GM11168 (cell line): ENCODE results near the gene NGRN.

Source experiments
- in situ Hi-C: fragments of 300-500 bp; cut with MboI; formaldehyde crosslinking; loops from one replicate; pipeline ENCODE4 v1.12.0; 2022; ENCODE audit warnings: low sequenced_read_pairs; ENCODE audit not compliant: unreplicated experiment

Gene NGRN

DNA sequence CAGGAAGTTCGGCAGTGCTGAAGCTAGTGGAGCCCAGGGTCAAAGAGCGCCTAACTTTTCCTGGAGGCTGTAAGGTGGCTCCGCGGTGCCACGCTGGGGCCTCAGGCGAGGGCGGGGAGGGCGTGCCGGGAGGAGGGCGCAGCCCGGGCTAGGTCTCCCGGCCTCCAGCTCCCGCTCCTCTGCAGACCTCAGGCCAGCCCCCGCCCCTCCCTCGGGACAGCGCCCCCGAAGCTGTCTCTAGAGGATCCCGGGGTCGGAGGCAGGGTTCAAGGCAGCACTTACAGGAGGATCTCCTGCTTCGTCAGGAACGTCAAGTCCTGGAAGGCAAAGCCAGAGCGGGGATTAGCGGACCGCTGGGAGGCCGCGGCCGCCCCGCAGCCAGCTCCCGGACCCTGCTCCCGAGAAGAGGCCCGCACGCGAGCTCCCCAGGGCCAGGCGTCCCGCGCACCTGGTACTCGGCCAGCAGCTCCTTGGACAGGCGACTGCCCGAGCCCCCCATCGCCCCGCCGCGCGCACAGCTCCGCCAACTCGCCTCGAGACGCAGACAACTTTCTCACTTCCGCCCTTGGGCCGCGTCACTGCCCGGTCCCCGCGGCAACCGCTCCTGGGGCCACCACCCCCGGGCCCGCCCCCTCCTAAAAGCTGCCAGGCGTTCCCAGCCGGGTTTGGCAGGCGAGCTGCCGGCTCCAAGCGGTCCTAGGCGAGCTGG lies 31.9 kb upstream of the NGRN start, which contains the start of gene CIB1:
Gene CIB1, minus strand, starts transcription at position 555 of the 709 bp plus-strand sequence. Its CDS starts 56 bp downstream, at position 499.
- in situ Hi-C loops = no loop called here

DNA sequence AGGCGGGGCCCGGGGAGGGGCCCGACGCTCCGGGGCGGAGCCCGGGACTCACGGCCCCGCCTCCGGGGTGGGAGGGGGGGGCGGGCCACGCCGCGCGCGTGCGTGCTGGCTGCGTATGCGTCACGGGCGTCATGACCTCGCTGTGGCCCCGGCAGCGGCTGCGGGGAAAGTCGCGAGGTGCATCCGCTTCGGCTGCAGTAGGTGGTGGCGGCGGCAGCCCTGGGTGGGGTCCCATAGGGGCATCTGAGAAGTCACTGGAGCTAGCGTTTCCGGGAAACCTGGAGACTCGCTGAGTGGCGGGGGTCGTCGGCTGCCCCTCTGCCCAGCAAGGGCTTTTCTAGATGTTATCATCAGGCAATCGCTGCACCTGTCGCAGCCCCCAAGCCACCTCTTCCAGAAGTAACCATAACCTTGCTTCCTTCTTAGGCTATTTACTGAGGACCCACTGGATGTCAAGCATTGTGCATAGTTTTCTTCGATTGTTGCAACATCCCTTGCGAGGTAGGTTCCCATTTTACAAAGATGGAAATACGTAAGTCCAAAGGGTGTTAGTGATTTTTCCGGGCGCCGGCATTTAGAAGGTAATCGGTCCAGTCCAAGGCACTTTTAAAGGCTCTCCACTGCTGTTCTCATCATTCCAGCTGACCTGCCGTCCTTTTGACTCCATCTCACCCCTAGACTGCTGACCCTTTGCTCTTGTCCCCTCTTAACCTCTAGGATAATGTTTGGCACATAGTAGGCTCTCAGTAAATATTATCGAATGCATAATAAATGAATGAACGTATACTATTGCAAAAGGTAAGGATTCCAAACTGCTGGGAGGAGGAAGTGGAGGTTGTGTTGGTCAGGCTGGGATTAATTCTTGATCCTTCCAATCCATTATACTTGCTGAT lies 31.1 kb upstream of the NGRN start, which contains the start of gene GDPGP1:
Gene GDPGP1, plus strand, starts transcription at position 114 of the 893 bp plus-strand sequence. CDS start 6,700 bp downstream, outside the sequence.
- in situ Hi-C loops = no loop called here

- in situ Hi-C loops = no loop called here
Measured at GRCh38 chr15:90239371-90239770, 26.1 kb upstream of the NGRN start.

DNA sequence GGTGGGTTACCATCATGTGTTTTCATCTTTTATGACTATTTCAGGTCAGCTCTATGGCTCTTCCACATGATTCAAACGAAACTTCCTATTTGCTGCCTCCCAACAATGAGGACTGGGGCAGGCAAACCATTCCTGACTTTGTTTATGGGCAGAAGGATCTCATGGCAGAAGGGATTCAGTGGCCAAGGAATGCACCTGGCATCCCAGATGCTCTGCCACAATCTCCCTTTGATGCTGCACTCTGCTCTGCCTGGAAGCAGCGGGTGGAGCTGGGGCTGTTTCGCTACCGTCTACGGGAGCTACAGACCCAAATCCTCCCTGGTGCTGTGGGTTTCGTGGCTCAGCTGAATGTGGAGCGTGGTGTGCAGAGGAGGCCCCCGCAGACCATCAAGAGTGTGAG lies 24.6 kb upstream of the NGRN start:
- in situ Hi-C loops = no loop called here

DNA sequence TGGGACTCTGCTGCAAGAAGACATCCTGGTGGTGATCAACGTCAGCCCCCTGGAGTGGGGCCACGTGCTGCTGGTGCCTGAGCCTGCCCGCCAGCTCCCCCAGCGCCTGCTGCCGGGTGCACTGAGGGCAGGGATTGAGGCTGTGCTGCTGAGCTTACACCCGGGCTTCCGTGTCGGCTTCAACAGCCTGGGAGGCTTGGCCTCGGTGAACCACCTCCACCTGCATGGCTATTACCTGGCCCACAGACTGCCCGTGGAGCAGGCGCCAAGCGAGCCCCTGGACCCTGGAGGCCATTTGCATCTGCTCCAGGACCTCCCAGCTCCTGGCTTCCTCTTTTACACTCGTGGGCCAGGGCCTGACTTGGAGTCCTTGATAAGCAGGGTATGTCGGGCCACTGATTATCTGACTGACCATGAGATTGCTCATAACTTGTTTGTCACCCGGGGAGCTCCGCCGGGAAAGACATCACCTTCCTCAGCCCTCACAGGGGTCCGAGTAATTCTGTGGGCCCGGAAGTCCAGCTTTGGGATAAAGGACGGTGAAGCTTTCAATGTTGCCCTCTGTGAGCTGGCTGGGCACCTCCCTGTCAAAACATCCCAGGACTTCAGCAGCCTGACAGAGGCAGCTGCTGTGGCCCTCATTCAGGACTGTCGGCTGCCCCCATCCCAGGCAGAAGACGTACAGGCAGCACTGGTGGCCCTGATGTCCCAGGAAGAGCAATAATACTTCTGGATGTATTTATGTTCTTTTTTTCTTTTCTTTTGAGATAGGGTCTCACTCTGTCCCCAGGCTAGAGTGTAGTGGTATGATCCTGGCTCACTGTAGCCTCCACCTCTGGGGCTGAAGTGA lies 23.9 kb upstream of the NGRN start:
- in situ Hi-C loops = no loop called here

- in situ Hi-C loops = no loop called here
Measured at GRCh38 chr15:90243943-90244639, 21.4 kb upstream of the NGRN start.

DNA sequence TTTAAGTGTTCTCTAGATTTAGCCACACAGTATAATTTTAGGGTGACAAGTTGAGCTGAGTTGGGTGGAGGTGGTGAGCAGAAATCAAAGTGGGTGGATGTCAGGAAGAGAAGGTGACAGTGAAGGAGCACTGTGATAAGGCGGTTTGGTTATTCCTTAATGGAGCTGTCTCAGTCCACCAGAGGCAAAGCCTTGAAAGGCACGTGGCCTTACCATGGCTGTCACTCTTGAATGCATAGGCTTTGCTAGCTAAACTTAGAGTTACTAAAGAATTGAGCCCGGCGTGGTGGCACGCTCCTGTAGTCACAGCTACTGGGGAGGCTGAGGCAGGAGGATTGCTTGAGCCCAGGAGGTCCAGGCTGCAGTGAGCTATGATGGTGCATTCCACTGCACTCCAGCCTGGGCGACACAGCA lies 16.7 kb upstream of the NGRN start:
- in situ Hi-C loops = no loop called here

DNA sequence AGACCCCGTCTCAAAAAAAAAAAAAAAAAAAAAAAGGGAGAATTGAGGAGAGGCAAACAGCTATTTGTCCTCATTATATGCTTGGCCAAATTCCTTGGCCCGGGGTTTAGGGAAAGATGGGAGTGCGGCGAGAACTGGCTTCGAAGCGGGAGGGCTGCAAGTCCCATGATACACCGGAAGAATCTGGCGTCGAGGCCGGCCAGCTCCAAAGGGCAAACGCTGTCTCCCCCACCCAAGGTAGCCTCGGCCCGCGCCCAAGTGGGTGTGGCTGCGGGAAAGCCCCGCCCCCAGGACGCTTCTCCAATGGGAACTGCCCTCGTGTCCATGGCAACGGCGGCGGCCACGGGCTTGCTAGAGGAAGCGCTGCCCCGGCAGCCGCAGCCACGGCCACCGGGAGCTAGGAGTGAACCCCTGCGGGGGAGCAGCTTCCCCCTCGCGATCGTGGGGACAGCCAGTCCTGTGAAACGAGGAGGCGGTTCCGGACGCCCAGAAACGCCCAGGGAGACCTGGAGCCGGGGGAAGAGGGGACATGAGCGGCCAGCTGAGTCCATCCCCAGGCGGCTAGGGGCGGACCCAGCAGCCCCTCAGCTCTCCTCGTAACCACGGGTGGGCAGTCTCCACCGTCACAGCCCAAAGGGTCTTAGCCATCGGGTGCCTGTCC lies 16.1 kb upstream of the NGRN start, which contains the start of gene TTLL13:
Gene TTLL13, plus strand, starts transcription at position 354 of the 661 bp plus-strand sequence. CDS start 1,075 bp downstream, outside the sequence.
- in situ Hi-C loops = no loop called here

DNA sequence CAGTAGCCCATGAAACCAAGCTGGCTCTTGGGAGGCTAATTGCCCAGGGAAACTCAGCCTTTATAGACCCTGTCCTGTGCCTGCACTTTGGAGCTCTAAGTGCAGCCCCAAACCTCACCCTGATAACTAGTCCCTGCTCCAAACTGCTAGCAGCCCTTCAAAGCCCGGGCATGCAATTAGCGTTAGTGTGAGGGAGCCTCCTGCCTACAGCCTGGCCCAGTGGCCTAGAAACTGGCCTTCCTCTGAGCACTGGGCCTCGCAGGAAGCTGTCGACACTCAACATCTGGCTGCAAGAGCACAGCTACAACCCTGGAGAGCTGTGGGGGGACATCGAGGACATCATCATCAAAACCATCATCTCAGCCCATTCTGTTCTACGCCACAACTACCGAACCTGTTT lies 7.7 kb upstream of the NGRN start:
- in situ Hi-C loops = loop anchor here (25.0 kb wide), 1 partner anchor 520 kb away; no protein-coding TSS in a partner anchor

GRCh38 chr15:90259524-90259923 lies 5.9 kb upstream of the NGRN start:
- in situ Hi-C loops = loop anchor here (25.0 kb wide), 1 partner anchor 522 kb away; no protein-coding TSS in a partner anchor

- in situ Hi-C loops = loop anchor here (25.0 kb wide), 1 partner anchor 523 kb away; no protein-coding TSS in a partner anchor
Measured at GRCh38 chr15:90260731-90261130, 4.7 kb upstream of the NGRN start.

GRCh38 chr15:90261811-90262210 lies 3.7 kb upstream of the NGRN start:
- in situ Hi-C loops = loop anchor here (25.0 kb wide), 1 partner anchor 525 kb away; no protein-coding TSS in a partner anchor

- in situ Hi-C loops = loop anchor here (25.0 kb wide), 1 partner anchor 525 kb away; no protein-coding TSS in a partner anchor
Measured at GRCh38 chr15:90262426-90262825, 3.0 kb upstream of the NGRN start.

GRCh38 chr15:90264671-90265070 lies 801 bp upstream of the NGRN start:
- in situ Hi-C loops = loop anchor here (25.0 kb wide), 1 partner anchor 527 kb away; no protein-coding TSS in a partner anchor

- in situ Hi-C loops = loop anchor here (25.0 kb wide), 1 partner anchor 529 kb away; no protein-coding TSS in a partner anchor
Measured at GRCh38 chr15:90266061-90266431, 574 bp downstream of the NGRN start.

DNA sequence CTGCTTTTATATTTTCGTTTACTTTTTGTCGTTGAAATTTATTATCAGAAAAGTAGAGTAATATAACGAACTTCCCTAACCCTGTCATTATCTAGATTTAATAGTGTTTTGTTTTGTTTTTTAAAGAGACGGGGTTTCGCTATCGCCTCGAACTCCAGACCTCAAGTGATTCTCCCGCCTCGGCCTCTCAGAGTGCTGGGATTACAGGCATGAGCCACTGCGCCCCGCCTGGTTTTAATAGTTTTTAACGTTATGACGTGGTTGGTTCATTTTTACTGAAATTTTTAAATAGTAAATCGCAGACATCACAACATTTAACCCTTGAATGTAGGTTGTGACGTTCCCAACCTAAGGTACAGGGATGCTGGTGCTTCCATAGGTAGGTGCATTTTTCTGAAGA lies 1.0 kb downstream of the NGRN start:
- in situ Hi-C loops = loop anchor here (25.0 kb wide), 1 partner anchor 529 kb away; no protein-coding TSS in a partner anchor

DNA sequence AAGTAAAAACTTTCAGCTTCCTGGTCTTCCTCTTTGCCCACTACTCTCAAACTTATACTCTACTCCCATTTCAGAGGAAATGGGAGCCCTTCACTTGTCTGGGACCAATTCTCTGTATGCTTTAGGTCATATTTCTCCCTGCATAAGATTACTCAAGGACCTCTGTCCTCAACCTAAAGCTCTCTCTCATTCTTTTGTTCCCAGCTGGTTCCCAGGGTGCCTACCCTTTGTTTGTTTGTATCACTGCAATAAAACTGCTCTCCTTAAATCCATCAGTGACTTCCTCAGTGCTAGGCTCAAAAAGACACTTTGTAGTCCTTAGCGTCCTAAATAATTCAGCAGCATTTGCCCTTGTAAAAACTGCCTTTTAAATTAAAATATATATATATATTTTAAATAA lies 2.9 kb downstream of the NGRN start:
- in situ Hi-C loops = loop anchor here (25.0 kb wide), 1 partner anchor 531 kb away; no protein-coding TSS in a partner anchor

- in situ Hi-C loops = loop anchor here (25.0 kb wide), 1 partner anchor 533 kb away; no protein-coding TSS in a partner anchor
Measured at GRCh38 chr15:90270502-90271150, 5.2 kb downstream of the NGRN start.
